Stimulated activated naive CD4-positive, alpha-beta T cell (primary cell): ENCODE results near the gene ROPN1.

Source experiments
- DNase-seq, 6 experiments: peaks; one replicate each; lab custom pipeline; 2025; lab: John Stamatoyannopoulos, UW

The ROPN1 gene

DNA sequence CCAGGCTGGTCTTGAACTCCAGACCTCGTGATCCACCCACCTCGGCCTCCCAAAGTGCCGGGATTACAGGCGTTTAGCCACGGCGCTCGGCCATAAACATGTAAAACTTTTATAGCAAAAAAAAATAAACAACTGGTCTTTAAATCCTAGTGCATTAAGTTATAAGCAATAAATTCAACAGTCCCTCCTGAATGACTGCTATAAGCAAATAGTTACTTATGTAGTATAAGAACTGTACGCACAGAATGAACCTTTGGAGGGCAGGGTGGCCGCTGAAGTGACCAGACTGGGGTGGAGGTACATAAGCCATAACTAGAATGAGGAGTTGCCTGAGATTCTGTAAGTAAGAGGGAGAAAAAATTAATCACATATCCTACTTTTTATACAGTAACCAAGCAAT lies 43.5 kb downstream of the ROPN1 start:
- no peak for DNase-seq

- DNase-seq, result no peak
Observed at GRCh38 chr3:123947482-123947881, 44.4 kb downstream of the ROPN1 start.

DNA sequence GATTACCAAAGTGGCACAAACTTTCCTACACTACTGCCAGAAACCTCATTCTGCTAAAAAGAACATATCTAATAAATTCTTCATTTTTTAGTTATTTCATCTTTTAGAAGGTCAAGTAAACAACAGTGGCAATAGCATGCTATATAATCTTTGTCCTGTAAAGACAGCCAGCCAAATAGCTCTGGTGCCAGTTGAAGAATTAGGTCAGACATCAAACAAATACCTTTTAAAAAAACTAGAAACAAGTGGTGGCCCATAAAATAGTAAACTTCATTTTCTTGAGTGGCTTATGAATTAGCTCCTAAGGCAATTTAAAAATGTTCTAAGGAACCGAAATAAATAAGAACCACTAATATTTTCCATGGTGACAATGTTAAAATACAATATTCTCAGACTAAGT lies 50.4 kb downstream of the ROPN1 start:
- DNase-seq, result no peak

- DNase-seq, result no peak
Observed at GRCh38 chr3:123941121-123941520, 50.8 kb downstream of the ROPN1 start.

- DNase-seq, result no peak
Observed at GRCh38 chr3:123939706-123940105, 52.2 kb downstream of the ROPN1 start.

DNA sequence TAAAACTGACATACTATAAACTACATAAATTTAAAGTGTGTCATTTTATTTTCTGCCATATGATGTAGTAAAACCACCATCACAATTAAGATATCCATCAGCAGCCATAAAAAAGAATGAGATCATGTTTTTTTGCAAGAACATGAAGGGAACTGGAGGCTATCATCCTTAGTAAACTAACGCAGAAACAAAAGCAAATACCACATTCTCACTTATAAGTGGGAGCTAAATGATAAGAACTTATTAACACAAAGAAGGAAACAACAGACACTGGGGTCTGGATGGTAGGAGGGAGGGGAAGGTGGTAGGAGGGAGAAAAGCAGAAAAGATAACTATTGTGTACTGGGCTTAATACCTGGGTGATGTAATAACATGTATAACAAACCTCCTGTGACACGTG lies 55.5 kb downstream of the ROPN1 start:
- no peak for DNase-seq

DNA sequence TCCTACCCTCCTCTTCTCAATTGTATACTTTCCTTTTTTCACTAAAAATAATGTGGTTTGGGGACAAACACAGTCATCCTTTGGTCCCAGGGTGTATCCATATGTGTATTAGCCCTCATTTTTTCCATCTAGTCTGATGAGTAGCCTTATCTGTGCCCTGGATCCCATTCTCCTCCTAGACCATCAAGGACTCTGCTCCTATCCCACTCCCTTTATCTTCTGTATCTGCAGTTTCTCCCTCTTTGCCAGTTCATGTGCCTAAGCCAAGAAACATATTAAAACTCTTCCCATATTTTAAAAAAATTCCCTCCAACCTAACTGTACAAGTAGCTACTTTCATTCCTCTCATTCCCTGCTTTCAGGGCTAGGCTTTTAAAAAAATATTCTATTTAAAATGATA lies 56.1 kb downstream of the ROPN1 start:
- DNase-seq, result no peak

- DNase-seq, result no peak
Observed at GRCh38 chr3:123934250-123934649, 57.7 kb downstream of the ROPN1 start.

DNA sequence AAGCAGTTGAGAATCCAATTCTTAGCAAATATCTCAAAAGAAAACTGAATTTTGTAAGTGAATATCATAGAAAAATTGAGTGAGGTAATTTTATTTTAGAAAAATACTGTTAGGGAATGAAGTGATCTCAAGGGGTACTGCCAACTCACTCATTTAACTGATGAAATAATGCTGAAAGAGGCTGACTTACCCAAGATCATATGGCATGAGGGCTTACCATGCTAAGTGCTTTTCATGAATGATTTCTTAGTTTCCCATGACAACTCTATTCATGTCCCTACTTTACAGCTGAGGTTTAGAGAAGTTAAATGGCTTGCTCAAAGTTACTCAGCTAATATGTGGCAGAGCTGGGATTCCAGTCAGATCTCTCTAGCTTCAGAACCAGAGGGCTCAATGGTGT lies 61.5 kb downstream of the ROPN1 start:
- no peak for DNase-seq

DNA sequence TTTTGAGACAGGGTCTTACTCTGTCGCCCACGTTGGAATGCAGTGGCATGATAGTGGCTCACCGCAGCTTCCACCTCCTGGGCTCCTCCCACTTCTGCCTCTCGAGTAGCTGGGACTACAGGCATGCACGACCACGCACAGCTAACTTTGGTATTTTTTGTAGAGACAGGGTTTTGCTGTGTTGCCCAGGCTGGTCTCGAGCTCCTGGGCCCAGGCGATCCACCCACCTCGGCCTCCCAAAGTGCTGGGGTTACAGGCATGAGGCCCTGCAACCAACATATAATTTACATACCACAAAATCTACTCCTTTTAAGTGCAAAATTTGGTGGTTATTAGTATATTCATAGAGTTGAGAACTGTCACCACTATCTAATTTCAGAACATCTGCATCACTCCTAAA lies 62.6 kb downstream of the ROPN1 start:
- no peak for DNase-seq

DNA sequence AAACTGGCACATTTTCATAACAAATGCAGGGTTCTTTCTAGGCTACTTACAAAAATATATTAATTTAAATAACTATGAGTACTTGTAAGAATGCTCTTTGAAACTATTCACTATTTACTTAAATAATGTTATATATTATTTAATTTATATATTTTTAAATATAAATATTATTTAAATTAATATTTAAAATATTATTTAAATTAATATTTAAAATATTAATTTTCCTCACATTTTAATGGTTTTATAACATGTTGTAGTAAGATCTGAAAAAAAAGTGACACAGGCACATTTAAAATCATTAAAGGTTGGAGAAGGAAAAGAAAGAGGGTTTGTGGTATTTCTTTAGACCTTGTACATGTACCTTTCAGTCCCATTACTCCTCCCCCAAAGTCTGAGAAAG lies 65.5 kb downstream of the ROPN1 start:
- no peak for DNase-seq

- DNase-seq, result no peak
Observed at GRCh38 chr3:123920868-123921267, 71.1 kb downstream of the ROPN1 start.

DNA sequence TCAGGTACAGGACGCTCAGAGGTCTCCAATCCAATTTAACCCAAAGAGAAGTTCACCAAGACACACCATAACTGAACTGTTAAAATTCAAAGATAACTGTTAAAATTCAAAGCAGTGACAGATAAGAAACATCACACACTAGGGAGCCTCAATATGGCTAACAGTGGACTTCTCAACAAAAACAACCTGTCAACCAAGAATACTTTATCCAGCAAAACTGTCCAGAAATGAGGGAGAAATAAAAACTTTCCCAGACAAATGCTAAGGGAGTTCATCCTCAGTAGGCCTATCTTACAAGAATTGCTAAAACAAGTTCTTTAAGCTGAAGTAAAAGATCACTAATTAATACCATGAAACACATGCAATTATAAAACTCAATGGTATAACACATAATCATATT lies 71.5 kb downstream of the ROPN1 start:
- DNase-seq, result no peak

GRCh38 chr3:123919353-123919752 lies 72.6 kb downstream of the ROPN1 start:
- no peak for DNase-seq
